HepG2 (cell line): ENCODE results near the gene RAB17. TPM values are rescaled to one million over a fixed set of nuclear protein-coding genes. Genes with fewer than 3 reads are reported as not detected.

Experiments used
- ARNT ChIP-seq: fragments of 450-650 bp; IDR thresholded peaks from 2 replicates; pipeline ENCODE4 v1.6.1; 2017
- GMEB1 ChIP-seq: sonication (generic); formaldehyde crosslinking; IDR thresholded peaks from 2 replicates; pipeline ENCODE4 v1.5.1; 2020; ENCODE audit warnings: missing genetic modification reagents, mild to moderate bottlenecking, borderline replicate concordance
- IKZF4 ChIP-seq: sonication (generic); formaldehyde crosslinking; IDR thresholded peaks from 2 replicates; pipeline ENCODE4 v1.5.1; 2020; ENCODE audit warnings: borderline replicate concordance, mild to moderate bottlenecking, low read depth, missing genetic modification reagents; ENCODE audit errors: not compliant biosample characterization
- MEIS2 ChIP-seq: sonication (generic); formaldehyde crosslinking; IDR thresholded peaks from 2 replicates; pipeline ENCODE4 v1.9.0; 2021; ENCODE audit warnings: mild to moderate bottlenecking, missing genetic modification reagents
- PHF5A ChIP-seq: IDR thresholded peaks from one replicate; pipeline ENCODE4 v1.6.1; 2018; ENCODE audit warnings: low read depth, missing genetic modification reagents; ENCODE audit not compliant: unreplicated experiment
- SP2 ChIP-seq: sonication (generic); formaldehyde crosslinking; IDR thresholded peaks from 2 replicates; pipeline ENCODE4 v1.5.1; 2020; ENCODE audit warnings: mild to moderate bottlenecking, missing genetic modification reagents
- SP4 ChIP-seq: sonication (generic); formaldehyde crosslinking; IDR thresholded peaks from 2 replicates; pipeline ENCODE4 v1.8.1; 2023; ENCODE audit warnings: mild to moderate bottlenecking, missing genetic modification reagents
- ZNF124 ChIP-seq: sonication (generic); formaldehyde crosslinking; IDR thresholded peaks from 2 replicates; pipeline ENCODE4 v1.4.0; 2020; ENCODE audit warnings: missing genetic modification reagents
- ZNF24 ChIP-seq: fragments of 450-650 bp; IDR thresholded peaks from 2 replicates; pipeline ENCODE4 v1.6.1; 2017; ENCODE audit warnings: antibody characterized with exemption, mild to moderate bottlenecking
- ZNF451 ChIP-seq: sonication (generic); formaldehyde crosslinking; IDR thresholded peaks from 2 replicates; pipeline ENCODE4 v1.5.0; 2020; ENCODE audit warnings: mild to moderate bottlenecking, missing genetic modification reagents
- ZNF607 ChIP-seq: sonication (generic); formaldehyde crosslinking; IDR thresholded peaks from 2 replicates; pipeline ENCODE4 v1.5.1; 2020; ENCODE audit warnings: missing genetic modification reagents, mild to moderate bottlenecking, borderline replicate concordance
- ZNF616 ChIP-seq: sonication (generic); formaldehyde crosslinking; IDR thresholded peaks from 2 replicates; pipeline ENCODE4 v1.5.0; 2020; ENCODE audit warnings: low read depth, mild to moderate bottlenecking, missing genetic modification reagents
- ZSCAN12 ChIP-seq: sonication (generic); formaldehyde crosslinking; IDR thresholded peaks from 2 replicates; pipeline ENCODE4 v1.9.0; 2021; ENCODE audit warnings: mild to moderate bottlenecking, missing genetic modification reagents
- polyA plus RNA-seq, 8 experiments: library from polyadenylated mRNA; depleted of rRNA in 3 of 8; stranded (reverse) in 7 of 8; unstranded in 1 of 8; fragments of >200 nt; fragmentation: Illumina TruSeq in 4 of 8; extraction: Trizol in 4 of 8; gene quantifications; 2 replicates each; pipeline versions ENCODE4 v1.2.1 to v1.2.3, GENCODE V29; 2011 to 2016; ENCODE audit warnings: low read depth in 4 of 8, missing spikeins in 1 of 8, mixed read lengths in 1 of 8; ENCODE audit not compliant: insufficient read depth in 1 of 8
- total RNA-seq, 5 experiments: library from RNA; depleted of rRNA; stranded (reverse); fragments of >200 nt; fragmentation: Illumina TruSeq; extraction: Trizol; gene quantifications; 2 replicates each; pipeline ENCODE4 v1.2.3, GENCODE V29; 2016; ENCODE audit warnings: low read depth in 1 of 5
- TF ChIP-seq, protein P1 (sequence below): IDR thresholded peaks from 2 replicates; pipeline ENCODE4 v1.6.1; 2016; ENCODE audit warnings: control low read depth
- TF ChIP-seq, protein P2 (sequence below): sonication (generic); formaldehyde crosslinking; IDR thresholded peaks from 2 replicates; pipeline ENCODE4 v1.9.0; 2022; ENCODE audit warnings: low read depth, missing genetic modification reagents
- TF ChIP-seq, protein P3 (sequence below): sonication (generic); formaldehyde crosslinking; IDR thresholded peaks from 2 replicates; pipeline ENCODE4 v1.5.1; 2020; ENCODE audit warnings: missing genetic modification reagents, mild to moderate bottlenecking, borderline replicate concordance
- TF ChIP-seq, protein P4 (sequence below): sonication (generic); formaldehyde crosslinking; conservative IDR thresholded peaks from 2 replicates; pipeline ENCODE4 v1.4.0; 2020; ENCODE audit warnings: missing genetic modification reagents
- TF ChIP-seq, protein P5 (sequence below): sonication (generic); formaldehyde crosslinking; IDR thresholded peaks from 2 replicates; pipeline ENCODE4 v1.5.0; 2020; ENCODE audit warnings: missing genetic modification reagents
- TF ChIP-seq, protein P6 (sequence below): sonication (generic); formaldehyde crosslinking; IDR thresholded peaks from 2 replicates; pipeline ENCODE4 v1.4.0; 2020; ENCODE audit warnings: missing genetic modification reagents

RAB17 gene
- total and polyA plus RNA-seq, 2 of the 13 experiments (the other 11 are each of a cell fraction or from before 2014, with no cell fraction given) = 68.0 to 124 TPM

DNA sequence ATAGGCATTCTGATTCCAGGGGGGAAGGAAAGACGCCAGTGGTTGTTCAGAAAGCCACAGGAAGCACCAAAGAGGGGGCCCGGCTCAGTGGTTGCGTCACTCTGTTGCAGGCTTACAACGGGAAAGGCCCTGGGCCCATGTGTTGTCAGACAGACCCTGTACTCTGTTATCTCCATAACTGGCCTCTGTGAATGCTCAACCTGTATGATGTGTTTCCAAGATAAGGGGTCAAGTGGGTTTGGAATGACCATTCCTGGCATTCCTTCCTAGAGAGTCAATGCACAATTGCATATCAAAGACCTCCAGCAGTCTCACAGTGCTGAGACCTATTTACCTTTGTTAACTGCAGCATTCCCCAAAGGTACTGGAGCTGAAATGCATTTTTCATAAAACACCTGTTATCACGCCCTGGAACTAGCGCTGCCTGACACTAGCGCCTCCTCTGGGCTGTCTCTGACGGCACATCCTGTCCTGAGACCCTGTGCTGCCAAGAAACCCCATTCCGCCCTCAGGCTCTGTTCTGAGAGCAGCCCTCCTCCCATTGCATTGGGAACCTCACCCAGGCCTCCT lies 23.7 kb upstream of the RAB17 start (continued):
- TF ChIP-seq, protein P1, sequence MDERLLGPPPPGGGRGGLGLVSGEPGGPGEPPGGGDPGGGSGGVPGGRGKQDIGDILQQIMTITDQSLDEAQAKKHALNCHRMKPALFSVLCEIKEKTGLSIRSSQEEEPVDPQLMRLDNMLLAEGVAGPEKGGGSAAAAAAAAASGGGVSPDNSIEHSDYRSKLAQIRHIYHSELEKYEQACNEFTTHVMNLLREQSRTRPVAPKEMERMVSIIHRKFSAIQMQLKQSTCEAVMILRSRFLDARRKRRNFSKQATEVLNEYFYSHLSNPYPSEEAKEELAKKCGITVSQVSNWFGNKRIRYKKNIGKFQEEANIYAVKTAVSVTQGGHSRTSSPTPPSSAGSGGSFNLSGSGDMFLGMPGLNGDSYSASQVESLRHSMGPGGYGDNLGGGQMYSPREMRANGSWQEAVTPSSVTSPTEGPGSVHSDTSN (CRISPR knock-in tag) = peak; percentile 39; the same call in 1 of the 2 replicates
- TF ChIP-seq ZNF607 (CRISPR knock-in tag) = 0 out of 2 replicates have a peak, but pooled peaks have one; percentile 53
- TF ChIP-seq, protein P2, sequence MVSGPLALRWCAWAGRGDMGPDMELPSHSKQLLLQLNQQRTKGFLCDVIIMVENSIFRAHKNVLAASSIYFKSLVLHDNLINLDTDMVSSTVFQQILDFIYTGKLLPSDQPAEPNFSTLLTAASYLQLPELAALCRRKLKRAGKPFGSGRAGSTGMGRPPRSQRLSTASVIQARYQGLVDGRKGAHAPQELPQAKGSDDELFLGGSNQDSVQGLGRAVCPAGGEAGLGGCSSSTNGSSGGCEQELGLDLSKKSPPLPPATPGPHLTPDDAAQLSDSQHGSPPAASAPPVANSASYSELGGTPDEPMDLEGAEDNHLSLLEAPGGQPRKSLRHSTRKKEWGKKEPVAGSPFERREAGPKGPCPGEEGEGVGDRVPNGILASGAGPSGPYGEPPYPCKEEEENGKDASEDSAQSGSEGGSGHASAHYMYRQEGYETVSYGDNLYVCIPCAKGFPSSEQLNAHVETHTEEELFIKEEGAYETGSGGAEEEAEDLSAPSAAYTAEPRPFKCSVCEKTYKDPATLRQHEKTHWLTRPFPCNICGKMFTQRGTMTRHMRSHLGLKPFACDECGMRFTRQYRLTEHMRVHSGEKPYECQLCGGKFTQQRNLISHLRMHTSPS (CRISPR knock-in tag) = no peak
- TF ChIP-seq, protein P3, sequence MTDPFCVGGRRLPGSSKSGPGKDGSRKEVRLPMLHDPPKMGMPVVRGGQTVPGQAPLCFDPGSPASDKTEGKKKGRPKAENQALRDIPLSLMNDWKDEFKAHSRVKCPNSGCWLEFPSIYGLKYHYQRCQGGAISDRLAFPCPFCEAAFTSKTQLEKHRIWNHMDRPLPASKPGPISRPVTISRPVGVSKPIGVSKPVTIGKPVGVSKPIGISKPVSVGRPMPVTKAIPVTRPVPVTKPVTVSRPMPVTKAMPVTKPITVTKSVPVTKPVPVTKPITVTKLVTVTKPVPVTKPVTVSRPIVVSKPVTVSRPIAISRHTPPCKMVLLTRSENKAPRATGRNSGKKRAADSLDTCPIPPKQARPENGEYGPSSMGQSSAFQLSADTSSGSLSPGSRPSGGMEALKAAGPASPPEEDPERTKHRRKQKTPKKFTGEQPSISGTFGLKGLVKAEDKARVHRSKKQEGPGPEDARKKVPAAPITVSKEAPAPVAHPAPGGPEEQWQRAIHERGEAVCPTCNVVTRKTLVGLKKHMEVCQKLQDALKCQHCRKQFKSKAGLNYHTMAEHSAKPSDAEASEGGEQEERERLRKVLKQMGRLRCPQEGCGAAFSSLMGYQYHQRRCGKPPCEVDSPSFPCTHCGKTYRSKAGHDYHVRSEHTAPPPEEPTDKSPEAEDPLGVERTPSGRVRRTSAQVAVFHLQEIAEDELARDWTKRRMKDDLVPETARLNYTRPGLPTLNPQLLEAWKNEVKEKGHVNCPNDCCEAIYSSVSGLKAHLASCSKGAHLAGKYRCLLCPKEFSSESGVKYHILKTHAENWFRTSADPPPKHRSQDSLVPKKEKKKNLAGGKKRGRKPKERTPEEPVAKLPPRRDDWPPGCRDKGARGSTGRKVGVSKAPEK (CRISPR knock-in tag) = 0 out of 2 replicates have a peak, but pooled peaks have one; percentile 59
- TF ChIP-seq, protein P4, sequence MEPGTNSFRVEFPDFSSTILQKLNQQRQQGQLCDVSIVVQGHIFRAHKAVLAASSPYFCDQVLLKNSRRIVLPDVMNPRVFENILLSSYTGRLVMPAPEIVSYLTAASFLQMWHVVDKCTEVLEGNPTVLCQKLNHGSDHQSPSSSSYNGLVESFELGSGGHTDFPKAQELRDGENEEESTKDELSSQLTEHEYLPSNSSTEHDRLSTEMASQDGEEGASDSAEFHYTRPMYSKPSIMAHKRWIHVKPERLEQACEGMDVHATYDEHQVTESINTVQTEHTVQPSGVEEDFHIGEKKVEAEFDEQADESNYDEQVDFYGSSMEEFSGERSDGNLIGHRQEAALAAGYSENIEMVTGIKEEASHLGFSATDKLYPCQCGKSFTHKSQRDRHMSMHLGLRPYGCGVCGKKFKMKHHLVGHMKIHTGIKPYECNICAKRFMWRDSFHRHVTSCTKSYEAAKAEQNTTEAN = 0 out of 2 replicates have a peak, but pooled peaks have one; percentile 78
- TF ChIP-seq ARNT = no peak
- peak; percentile 42; the same call in 1 of the 2 replicates for TF ChIP-seq ZNF451 (CRISPR knock-in tag)
- TF ChIP-seq ZNF124 (CRISPR knock-in tag) = peak; percentile 81
- TF ChIP-seq ZSCAN12 (CRISPR knock-in tag) = no peak
- TF ChIP-seq ZNF24 = 0 out of 2 replicates have a peak, but pooled peaks have one; percentile 59
- TF ChIP-seq SP2 (CRISPR knock-in tag) = no peak
- TF ChIP-seq, protein P5, sequence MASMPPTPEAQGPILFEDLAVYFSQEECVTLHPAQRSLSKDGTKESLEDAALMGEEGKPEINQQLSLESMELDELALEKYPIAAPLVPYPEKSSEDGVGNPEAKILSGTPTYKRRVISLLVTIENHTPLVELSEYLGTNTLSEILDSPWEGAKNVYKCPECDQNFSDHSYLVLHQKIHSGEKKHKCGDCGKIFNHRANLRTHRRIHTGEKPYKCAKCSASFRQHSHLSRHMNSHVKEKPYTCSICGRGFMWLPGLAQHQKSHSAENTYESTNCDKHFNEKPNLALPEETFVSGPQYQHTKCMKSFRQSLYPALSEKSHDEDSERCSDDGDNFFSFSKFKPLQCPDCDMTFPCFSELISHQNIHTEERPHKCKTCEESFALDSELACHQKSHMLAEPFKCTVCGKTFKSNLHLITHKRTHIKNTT (CRISPR knock-in tag) = no peak
- peak; percentile 70 for TF ChIP-seq SP4 (CRISPR knock-in tag)
- peak; percentile 68 for TF ChIP-seq GMEB1
- TF ChIP-seq IKZF4 (CRISPR knock-in tag) = no peak
- TF ChIP-seq, protein P6, sequence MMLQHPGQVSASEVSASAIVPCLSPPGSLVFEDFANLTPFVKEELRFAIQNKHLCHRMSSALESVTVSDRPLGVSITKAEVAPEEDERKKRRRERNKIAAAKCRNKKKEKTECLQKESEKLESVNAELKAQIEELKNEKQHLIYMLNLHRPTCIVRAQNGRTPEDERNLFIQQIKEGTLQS (CRISPR knock-in tag) = peak; percentile 95
- peak; percentile 94 for TF ChIP-seq PHF5A (CRISPR knock-in tag)
- no peak for TF ChIP-seq ZNF616
- peak; percentile 93 for TF ChIP-seq MEIS2 (CRISPR knock-in tag)
